Ishikawa (cell line): ENCODE results near the gene RHNO1.

ENCODE experiments used
- CREB1 ChIP-seq: IDR thresholded peaks from 2 replicates; pipeline ENCODE4 v1.6.1; 2012; ENCODE audit warnings: low read depth
- TAF1 ChIP-seq: IDR thresholded peaks from 2 replicates; pipeline ENCODE4 v1.6.1; 2012; ENCODE audit warnings: low read depth, mild to moderate bottlenecking
- YY1 ChIP-seq: IDR thresholded peaks from 2 replicates; pipeline ENCODE4 v1.6.1; 2012; ENCODE audit warnings: low read depth
- TF ChIP-seq, protein P1 (sequence below): IDR thresholded peaks from 2 replicates; pipeline ENCODE4 v1.6.1; 2012

DNA sequence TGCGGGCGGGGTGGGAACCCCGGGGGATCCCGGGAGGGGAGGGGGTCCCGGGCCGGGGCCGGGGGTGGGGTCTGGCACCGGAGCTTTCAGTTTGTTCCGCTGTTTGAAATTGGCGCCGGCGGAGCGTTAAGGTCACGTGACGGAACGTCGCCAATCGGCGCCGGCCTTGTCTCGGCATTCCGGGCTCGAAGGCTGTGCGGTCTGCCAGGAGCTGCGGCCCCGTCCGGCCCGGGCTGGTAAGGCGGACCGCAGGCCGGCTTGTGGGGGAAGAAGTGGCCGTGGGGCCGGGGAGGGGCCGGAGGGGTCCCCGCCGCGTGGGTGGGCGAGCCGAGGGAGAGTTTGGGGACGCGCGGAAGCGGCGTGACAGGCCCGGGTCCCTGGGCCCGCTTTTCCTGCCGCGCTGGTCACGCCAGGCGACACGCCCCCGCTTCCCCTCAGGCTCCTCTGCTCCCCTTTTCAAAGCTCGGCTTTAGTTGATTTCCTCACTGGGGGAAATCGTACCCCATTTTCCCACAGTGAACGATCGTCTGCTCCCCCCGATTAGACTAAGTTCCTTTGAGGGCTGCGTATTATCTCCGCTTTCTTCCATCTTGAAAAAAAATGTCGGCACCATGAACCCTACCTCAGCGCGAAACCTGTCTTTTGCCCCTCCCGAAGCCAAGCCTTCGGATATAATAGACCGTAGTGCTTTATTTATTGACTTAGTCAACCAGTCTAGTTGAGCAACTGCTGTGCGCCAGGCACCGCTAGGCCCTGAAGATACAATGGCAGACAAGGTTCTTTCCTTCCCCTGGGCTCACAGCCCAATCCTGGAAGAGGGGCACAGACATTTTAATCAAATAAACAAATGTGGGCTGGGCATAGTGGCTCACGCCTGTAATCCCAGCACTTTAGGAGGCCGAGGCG, at the start of gene RHNO1, which contains the start of gene FOXM1:
- TF ChIP-seq CREB1 = no peak
- peak; percentile 83 for TF ChIP-seq YY1
- TF ChIP-seq TAF1 = peak; percentile 93
- TF ChIP-seq, protein P1, sequence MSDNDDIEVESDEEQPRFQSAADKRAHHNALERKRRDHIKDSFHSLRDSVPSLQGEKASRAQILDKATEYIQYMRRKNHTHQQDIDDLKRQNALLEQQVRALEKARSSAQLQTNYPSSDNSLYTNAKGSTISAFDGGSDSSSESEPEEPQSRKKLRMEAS = peak; percentile 66
